Measurements from ENCODE around the gene DPH1.

Gene DPH1

DNA sequence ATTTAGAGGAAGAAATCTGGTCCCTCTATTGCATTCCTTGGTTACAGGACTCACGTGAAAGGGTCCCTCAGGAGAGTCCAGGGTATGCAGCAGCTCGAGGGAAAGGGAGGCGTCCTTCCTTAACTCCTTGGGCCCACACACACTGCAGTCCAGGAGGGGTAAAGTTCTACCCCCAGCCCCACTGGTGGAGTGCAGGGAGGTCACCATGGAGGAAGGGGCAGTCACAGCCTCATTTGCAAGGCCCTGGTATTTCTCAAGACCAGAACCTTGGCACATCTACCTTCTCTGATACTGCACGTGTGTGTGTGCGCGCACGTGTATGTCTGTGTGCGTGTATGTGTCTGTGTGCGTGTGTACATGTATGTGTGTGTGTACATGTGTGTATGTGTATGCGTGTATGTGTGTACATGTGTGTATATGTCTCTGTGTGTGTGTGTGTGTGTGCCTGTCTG lies 36.0 kb downstream of the DPH1 start:
- TF ChIP-seq, protein P1, sequence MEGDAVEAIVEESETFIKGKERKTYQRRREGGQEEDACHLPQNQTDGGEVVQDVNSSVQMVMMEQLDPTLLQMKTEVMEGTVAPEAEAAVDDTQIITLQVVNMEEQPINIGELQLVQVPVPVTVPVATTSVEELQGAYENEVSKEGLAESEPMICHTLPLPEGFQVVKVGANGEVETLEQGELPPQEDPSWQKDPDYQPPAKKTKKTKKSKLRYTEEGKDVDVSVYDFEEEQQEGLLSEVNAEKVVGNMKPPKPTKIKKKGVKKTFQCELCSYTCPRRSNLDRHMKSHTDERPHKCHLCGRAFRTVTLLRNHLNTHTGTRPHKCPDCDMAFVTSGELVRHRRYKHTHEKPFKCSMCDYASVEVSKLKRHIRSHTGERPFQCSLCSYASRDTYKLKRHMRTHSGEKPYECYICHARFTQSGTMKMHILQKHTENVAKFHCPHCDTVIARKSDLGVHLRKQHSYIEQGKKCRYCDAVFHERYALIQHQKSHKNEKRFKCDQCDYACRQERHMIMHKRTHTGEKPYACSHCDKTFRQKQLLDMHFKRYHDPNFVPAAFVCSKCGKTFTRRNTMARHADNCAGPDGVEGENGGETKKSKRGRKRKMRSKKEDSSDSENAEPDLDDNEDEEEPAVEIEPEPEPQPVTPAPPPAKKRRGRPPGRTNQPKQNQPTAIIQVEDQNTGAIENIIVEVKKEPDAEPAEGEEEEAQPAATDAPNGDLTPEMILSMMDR (conservative IDR thresholded peaks at IDR 0.05): no peak
- no peak overlapping the region for H3K27ac ChIP-seq

DNA sequence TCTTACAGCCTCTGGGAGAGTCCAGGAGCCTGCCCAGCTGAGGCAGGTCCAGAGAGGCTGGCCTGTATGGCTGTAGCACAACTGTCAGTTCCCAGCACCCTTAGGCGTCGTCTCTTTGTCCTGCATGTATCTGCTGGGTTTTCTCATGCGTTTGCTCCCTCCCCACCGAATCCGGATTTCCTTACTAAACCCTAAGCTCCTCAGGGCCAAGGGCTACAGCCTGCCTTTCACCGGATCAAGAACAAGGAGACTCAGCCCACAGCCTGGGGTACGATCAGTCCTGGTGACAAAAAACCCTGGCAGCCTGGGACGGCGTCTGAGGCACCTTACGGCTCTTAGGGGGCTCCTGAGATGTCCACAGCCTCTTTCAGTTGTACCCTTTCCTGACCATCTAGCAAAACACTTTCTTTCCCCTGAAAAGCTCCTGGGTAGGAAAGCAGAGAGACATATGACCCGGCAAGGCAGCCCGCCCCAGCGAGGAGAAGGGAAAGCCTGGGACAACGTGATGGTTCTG lies 37.2 kb downstream of the DPH1 start:
- TF ChIP-seq, protein P1 (conservative IDR thresholded peaks at IDR 0.05): no peak
- no peak for TF ChIP-seq ZFX (IDR thresholded peaks at IDR 0.05)
- no peak overlapping the region for H3K27ac ChIP-seq

DNA sequence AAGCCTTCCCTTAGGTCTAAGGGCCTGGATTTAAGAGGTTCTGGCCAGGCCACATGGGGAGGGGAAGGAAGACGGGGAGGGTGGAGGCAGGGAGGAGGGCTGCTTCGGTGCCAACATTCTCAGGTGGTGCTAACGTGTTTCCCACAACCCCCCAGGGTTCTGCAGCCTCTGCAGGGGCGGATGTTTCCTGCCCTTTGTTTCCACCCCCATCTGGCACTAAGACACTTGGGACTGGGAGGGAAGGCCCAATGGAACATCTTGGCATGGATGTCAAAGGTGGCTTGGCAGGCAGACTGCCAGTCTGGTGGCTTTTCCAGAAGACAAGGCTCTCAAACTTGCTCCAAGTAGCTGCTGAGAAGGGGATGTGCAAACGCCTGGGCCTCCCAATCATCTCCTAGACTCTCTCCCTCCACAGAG lies 37.7 kb downstream of the DPH1 start:
- H3K27ac ChIP-seq: no peak overlapping the region
- TF ChIP-seq ZFX (IDR thresholded peaks at IDR 0.05): no peak
- TF ChIP-seq, protein P1 (conservative IDR thresholded peaks at IDR 0.05): no peak

DNA sequence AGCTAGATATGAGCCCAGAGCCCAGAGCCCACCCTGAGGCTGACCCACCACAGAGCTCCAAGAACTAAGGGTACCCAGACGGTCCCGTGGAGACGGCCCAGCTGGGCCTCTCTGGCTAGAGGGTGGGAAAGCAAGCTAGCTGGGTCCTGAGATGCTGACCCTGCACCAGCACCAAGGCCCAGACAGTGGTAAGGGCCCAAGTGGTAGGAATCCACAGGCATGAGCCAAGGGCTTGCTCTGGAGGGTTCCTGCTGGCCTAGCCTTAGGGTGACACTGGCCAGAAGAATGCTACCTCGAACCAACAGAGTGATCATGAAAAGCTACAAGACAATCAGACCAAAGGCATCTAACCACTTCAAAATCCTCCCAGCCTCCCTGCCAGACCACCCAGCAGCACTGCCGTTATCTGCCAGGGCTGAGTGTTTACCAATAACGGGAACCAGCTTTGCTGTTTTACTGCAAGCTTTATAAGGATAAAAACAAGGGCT lies 38.1 kb downstream of the DPH1 start:
- H3K27ac ChIP-seq: no peak overlapping the region
- TF ChIP-seq, protein P1 (conservative IDR thresholded peaks at IDR 0.05): no peak
- no peak for TF ChIP-seq ZFX (IDR thresholded peaks at IDR 0.05)

DNA sequence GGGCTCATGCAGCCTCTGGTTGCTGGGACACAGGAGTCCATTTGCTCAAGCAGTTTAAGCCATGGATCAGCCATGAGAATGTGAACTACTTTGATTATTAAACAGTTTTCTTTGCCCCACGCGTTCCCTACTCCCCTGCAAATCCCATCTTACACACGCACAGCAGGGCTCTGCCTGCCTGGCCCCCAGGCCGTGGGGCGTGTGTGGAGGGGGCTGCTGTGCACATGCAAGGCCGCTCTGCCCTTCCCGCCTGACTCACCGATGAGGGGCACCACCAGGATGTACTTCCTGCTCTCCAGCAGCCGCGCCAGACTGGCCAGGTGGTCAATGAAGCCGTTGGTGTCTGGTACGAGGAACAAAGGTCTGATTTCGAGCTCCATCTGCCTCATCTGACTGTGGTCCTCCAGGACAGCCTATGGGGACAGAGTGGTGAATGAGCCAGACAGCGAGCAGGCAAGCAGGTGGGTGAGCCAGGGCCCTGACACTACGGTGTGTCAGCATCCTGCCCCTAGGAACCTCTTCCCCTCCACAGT lies 38.6 kb downstream of the DPH1 start:
- H3K27ac ChIP-seq: no peak overlapping the region
- no peak for TF ChIP-seq ZFX (IDR thresholded peaks at IDR 0.05)
- TF ChIP-seq, protein P1 (conservative IDR thresholded peaks at IDR 0.05): no peak

DNA sequence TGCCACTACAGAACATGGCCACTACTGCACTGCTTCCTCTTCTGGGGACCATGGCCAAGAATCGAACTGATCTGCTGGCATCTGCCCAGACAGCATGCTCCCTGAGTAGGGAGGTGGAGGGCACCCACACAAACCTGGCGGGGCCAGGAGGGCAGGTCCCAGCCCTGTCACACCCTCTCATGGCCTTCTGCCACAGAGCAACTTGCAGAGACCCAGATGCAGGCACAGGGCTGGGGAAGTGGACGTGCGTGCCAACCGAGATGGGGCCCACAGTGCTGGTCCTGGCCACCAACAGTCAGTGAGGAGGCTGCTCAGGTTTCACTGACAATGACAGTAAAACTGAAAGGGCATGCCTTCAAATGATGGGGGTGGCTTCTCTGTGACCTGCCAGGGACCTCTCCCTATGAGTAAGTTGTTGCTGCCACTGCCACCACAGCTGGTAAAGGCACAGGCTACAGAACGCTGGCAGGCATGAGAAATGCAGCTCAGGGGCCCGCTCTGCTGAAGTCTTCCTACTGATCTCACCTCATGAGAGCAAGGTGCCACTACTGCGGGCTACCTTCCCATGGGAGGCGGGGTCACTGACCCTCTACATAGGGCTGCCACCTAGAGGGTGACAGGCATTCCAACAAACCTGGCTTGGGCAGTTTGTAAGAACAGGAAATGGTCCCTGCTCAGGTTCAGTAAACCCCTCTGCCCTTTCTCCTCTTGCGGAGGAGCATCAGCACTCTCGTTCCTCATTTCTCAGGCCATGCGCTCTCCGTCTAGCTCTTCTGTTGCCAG lies 40.5 kb downstream of the DPH1 start:
- TF ChIP-seq, protein P1 (conservative IDR thresholded peaks at IDR 0.05): no peak
- no peak for TF ChIP-seq ZFX (IDR thresholded peaks at IDR 0.05)
- no peak overlapping the region for H3K27ac ChIP-seq

DNA sequence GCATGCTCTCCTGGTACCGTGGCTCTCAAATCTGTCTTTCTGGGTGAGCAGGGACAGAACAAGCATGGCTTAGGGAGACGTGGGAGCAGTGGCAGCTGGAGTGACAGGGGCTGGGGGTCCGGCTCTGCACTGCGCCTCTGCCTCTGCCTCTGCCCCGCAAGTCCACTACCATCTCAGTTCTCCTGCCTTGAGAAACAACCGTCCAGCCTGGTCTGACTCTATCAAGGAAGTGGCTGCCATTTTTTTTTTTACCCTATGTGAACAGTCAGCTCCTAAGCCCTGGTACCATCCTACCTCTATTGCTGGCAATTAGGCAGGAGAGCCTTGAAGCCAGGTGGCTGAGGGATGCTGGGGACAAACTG lies 41.1 kb downstream of the DPH1 start:
- H3K27ac ChIP-seq: no peak overlapping the region
- TF ChIP-seq ZFX (IDR thresholded peaks at IDR 0.05): no peak
- TF ChIP-seq, protein P1 (conservative IDR thresholded peaks at IDR 0.05): no peak

All from C4-2B (cell line).